Stimulated activated CD4-positive, alpha-beta T cell treated with anti-CD3 and anti-CD28 coated beads, Interleukin-1b, Interleukin-23, amount 100 ng/mL, for 4 hours (primary cell): ENCODE data around the gene BBS1.
"Not testable (repeated sequence)": the region's sequence is repeated elsewhere in the genome, so short reads cannot be mapped to it uniquely, and the experiment has no call there.

Source experiments
- DNase-seq, 2 donors: peaks; one replicate each; pipeline ENCODE4 v3.0.0-alpha.2; 2020; ENCODE audit warnings: low read depth in 2 of 2

The BBS1 gene

GRCh38 chr11:66510271-66510989, at the start of gene BBS1:
Gene BBS1 (plus strand): TSS chr11:66510635. CDS start chr11:66510660, 25 bp downstream.
- DNase-seq = peak; percentile 78 to 79

GRCh38 chr11:66462010-66462409, 48.4 kb upstream of the BBS1 start:
- DNase-seq = no peak

GRCh38 chr11:66462911-66463310, 47.5 kb upstream of the BBS1 start:
- DNase-seq = no peak

GRCh38 chr11:66464116-66464515, 46.3 kb upstream of the BBS1 start:
- not testable (repeated sequence) for DNase-seq

- DNase-seq = no peak
Observed at GRCh38 chr11:66464916-66465315, 45.5 kb upstream of the BBS1 start.

GRCh38 chr11:66465373-66466224, 44.8 kb upstream of the BBS1 start:
- DNase-seq = no peak

GRCh38 chr11:66466225-66467033, 44.0 kb upstream of the BBS1 start, which contains the start of gene PELI3:
Gene PELI3 (plus strand): TSS chr11:66466905. CDS start chr11:66468129, 1,224 bp downstream.
- peak; percentile 96 to 98 for DNase-seq

GRCh38 chr11:66467034-66467659, 43.3 kb upstream of the BBS1 start:
- DNase-seq = no peak

GRCh38 chr11:66467756-66468155, 42.7 kb upstream of the BBS1 start:
- no peak for DNase-seq

GRCh38 chr11:66468691-66469090, 41.7 kb upstream of the BBS1 start:
- DNase-seq = no peak

GRCh38 chr11:66469441-66469840, 41.0 kb upstream of the BBS1 start:
- no peak for DNase-seq

- DNase-seq = no peak
Observed at GRCh38 chr11:66470015-66470414, 40.4 kb upstream of the BBS1 start.

- DNase-seq = no peak
Observed at GRCh38 chr11:66471142-66471541, 39.3 kb upstream of the BBS1 start.

GRCh38 chr11:66472054-66472453, 38.4 kb upstream of the BBS1 start:
- DNase-seq = no peak

- no peak for DNase-seq
Observed at GRCh38 chr11:66473167-66473566, 37.3 kb upstream of the BBS1 start.

- no peak for DNase-seq
Observed at GRCh38 chr11:66473608-66474515, 36.6 kb upstream of the BBS1 start.

- no peak for DNase-seq
Observed at GRCh38 chr11:66475349-66476172, 34.9 kb upstream of the BBS1 start.

- no peak for DNase-seq
Observed at GRCh38 chr11:66476173-66476840, 34.1 kb upstream of the BBS1 start.

GRCh38 chr11:66476841-66477251, 33.6 kb upstream of the BBS1 start:
- no peak for DNase-seq
